HepG2 (cell line): ENCODE results near the gene MACROH2A1. TPM values are rescaled to one million over a fixed set of nuclear protein-coding genes. Genes with fewer than 3 reads are reported as not detected.

Experiments
- ATAC-seq: fragments of 200-7000 bp; cut with Tn5 transposase; 3 replicates; pipeline ENCODE4 v1.9.1; 2020; ENCODE audit warnings: mild to moderate bottlenecking, moderate library complexity
- BruUV-seq: library from RNA; stranded (reverse); fragments of 400-500 nt; replicated peaks from 2 replicates; lab custom pipeline; 2021; lab: Mats Ljungman, UMichigan
- CTCF ChIA-PET: fragments of 300-600 bp; formaldehyde crosslinking; extraction: SDS; loops from one replicate; lab custom pipeline; 2021; ENCODE audit warnings: low total read pairs, inconsistent platforms, low intra/inter-chr PET ratio; lab: Yijun Ruan, JAX
- POLR2A ChIA-PET: fragments of 350-600 bp; sonication (Branson Sonifier 250); formaldehyde crosslinking; loops from one replicate; lab custom pipeline; 2020; ENCODE audit warnings: antibody characterized with exemption, inconsistent platforms; lab: Yijun Ruan, JAX
- DNase-seq: peaks from one replicate; pipeline ENCODE4 v3.0.0-alpha.2; 2015; ENCODE audit warnings: low spot score
- FAIRE-seq: peaks from 3 replicates; lab custom pipeline; 2011; peaks lifted over from hg19 to GRCh38; lab: Jason Lieb, UNC
- H2AFZ ChIP-seq: one replicate; pipeline ENCODE4 v1.6.1; 2011; ENCODE audit warnings: low read length, inconsistent platforms
- H3K27ac ChIP-seq: fragments of 300-600 bp; 3 replicates; pipeline ENCODE4 v1.8.0; 2011; ENCODE audit warnings: mixed run types, mild to moderate bottlenecking, mixed read lengths, low read length, inconsistent platforms; ENCODE audit not compliant: insufficient read depth; ENCODE audit errors: extremely low read length
- H3K27me3 ChIP-seq, 2 experiments: fragments of 200-600 bp in 1 of 2; 2 replicates in 1 of 2; 3 replicates in 1 of 2; pipeline versions ENCODE4 v1.6.0 to v1.8.0; 2011; ENCODE audit warnings: low read length in 2 of 2, mild to moderate bottlenecking in 2 of 2, moderate library complexity in 2 of 2, inconsistent platforms in 1 of 2; ENCODE audit not compliant: insufficient read depth in 2 of 2, control insufficient read depth in 1 of 2
- H3K36me3 ChIP-seq, 2 experiments: fragments of 200-600 bp in 1 of 2; replicated peaks in 1 of 2; 2 replicates in 1 of 2; 3 replicates in 1 of 2; pipeline versions ENCODE4 v1.5.1 to v1.8.0; 2011; ENCODE audit warnings: low read length in 2 of 2, inconsistent platforms in 1 of 2; ENCODE audit not compliant: insufficient read depth in 2 of 2, control insufficient read depth in 1 of 2
- H3K4me1 ChIP-seq: 2 replicates; pipeline ENCODE4 v1.5.1; 2012; ENCODE audit warnings: low read length, inconsistent platforms; ENCODE audit not compliant: insufficient read depth
- H3K4me2 ChIP-seq: 2 replicates; pipeline ENCODE4 v1.6.0; 2011; ENCODE audit warnings: low read depth, low read length, inconsistent platforms
- H3K4me3 ChIP-seq, 3 experiments: fragments of 200-600 bp in 1 of 3; sonication (generic), shearing (Covaris generic) in 1 of 3; replicated peaks in 1 of 3; 2 replicates each; pipeline ENCODE4 v1.5.1; 2011 to 2016; ENCODE audit warnings: low read length in 3 of 3, inconsistent platforms in 2 of 3, low read depth in 2 of 3, mild to moderate bottlenecking in 2 of 3, control low read depth in 1 of 3, mixed read lengths in 1 of 3; ENCODE audit not compliant: insufficient read depth in 1 of 3
- H3K79me2 ChIP-seq: one replicate; pipeline ENCODE4 v1.6.1; 2011; ENCODE audit warnings: low read length, inconsistent platforms; ENCODE audit not compliant: insufficient read depth
- H3K9ac ChIP-seq: 2 replicates; pipeline ENCODE4 v1.6.0; 2011; ENCODE audit warnings: mild to moderate bottlenecking, low read depth, low read length, inconsistent platforms; ENCODE audit not compliant: insufficient read depth
- H3K9me3 ChIP-seq: 2 replicates; pipeline ENCODE4 v1.5.1; 2012; ENCODE audit warnings: mild to moderate bottlenecking, low read length
- H4K20me1 ChIP-seq: 2 replicates; pipeline ENCODE4 v1.6.0; 2011; ENCODE audit warnings: inconsistent platforms, mild to moderate bottlenecking, low read length, moderate library complexity; ENCODE audit not compliant: insufficient read depth
- CC2D1A ChIP-seq: sonication (generic); formaldehyde crosslinking; IDR thresholded peaks from 2 replicates; pipeline ENCODE4 v1.8.1; 2023; ENCODE audit warnings: mild to moderate bottlenecking, missing genetic modification reagents
- NFKBIZ ChIP-seq: IDR thresholded peaks from 2 replicates; pipeline ENCODE4 v1.6.1; 2018; ENCODE audit warnings: missing genetic modification reagents, missing compliant biosample characterization
- NFYB ChIP-seq: sonication (generic); formaldehyde crosslinking; IDR thresholded peaks from 2 replicates; pipeline ENCODE4 v1.4.0; 2020; ENCODE audit warnings: missing genetic modification reagents
- PBX3 ChIP-seq: sonication (generic); formaldehyde crosslinking; IDR thresholded peaks from 2 replicates; pipeline ENCODE4 v1.8.1; 2023; ENCODE audit warnings: missing genetic modification reagents, inconsistent platforms, borderline replicate concordance
- U2AF1 ChIP-seq: fragments of 200-400 bp; formaldehyde crosslinking; optimal IDR thresholded peaks from 2 replicates; pipeline ENCODE3; 2017; ENCODE audit warnings: mild to moderate bottlenecking, low read depth, low read length
- ZFP82 ChIP-seq: sonication (generic); formaldehyde crosslinking; IDR thresholded peaks from 2 replicates; pipeline ENCODE4 v1.5.1; 2020; ENCODE audit warnings: mild to moderate bottlenecking, missing genetic modification reagents, borderline replicate concordance
- ZNF563 ChIP-seq: sonication (generic); formaldehyde crosslinking; IDR thresholded peaks from 2 replicates; pipeline ENCODE4 v1.8.0; 2022; ENCODE audit warnings: mild to moderate bottlenecking, moderate library complexity, missing genetic modification reagents
- WGBS: methylation state at CpG from one replicate; pipeline ENCODE4 v1.1.6; 2017; ENCODE audit warnings: low lambda C conversion rate; 5-methylcytosine and 5-hydroxymethylcytosine counted together
- in situ Hi-C: cut with HindIII; loops from 2 replicates; pipeline ENCODE4 v1.10.0; 2017; ENCODE audit warnings: low pct_unique_long_range_greater_than_20kb; ENCODE audit not compliant: extremely low pct_ligation_motif_present
- intact Hi-C: fragments of 100-400 bp; cut with micrococcal nuclease; formaldehyde crosslinking; loops from one replicate; pipeline ENCODE4 v1.10.0; 2022; ENCODE audit not compliant: unreplicated experiment
- polyA plus RNA-seq, 8 experiments: library from polyadenylated mRNA; depleted of rRNA in 3 of 8; stranded (reverse) in 7 of 8; unstranded in 1 of 8; fragments of >200 nt; fragmentation: Illumina TruSeq in 4 of 8; extraction: Trizol in 4 of 8; gene quantifications; 2 replicates each; pipeline versions ENCODE4 v1.2.1 to v1.2.3, GENCODE V29; 2011 to 2016; ENCODE audit warnings: low read depth in 4 of 8, missing spikeins in 1 of 8, mixed read lengths in 1 of 8; ENCODE audit not compliant: insufficient read depth in 1 of 8
- total RNA-seq, 5 experiments: library from RNA; depleted of rRNA; stranded (reverse); fragments of >200 nt; fragmentation: Illumina TruSeq; extraction: Trizol; gene quantifications; 2 replicates each; pipeline ENCODE4 v1.2.3, GENCODE V29; 2016; ENCODE audit warnings: low read depth in 1 of 5
- TF ChIP-seq, protein P1 (sequence below): sonication (generic); formaldehyde crosslinking; IDR thresholded peaks from 2 replicates; pipeline ENCODE4 v1.5.0; 2020; ENCODE audit warnings: missing genetic modification reagents

MACROH2A1 gene
- total and polyA plus RNA-seq, 2 of the 13 experiments (the other 11 are each of a cell fraction or from before 2014, with no cell fraction given) = 69.1 to 158 TPM

DNA sequence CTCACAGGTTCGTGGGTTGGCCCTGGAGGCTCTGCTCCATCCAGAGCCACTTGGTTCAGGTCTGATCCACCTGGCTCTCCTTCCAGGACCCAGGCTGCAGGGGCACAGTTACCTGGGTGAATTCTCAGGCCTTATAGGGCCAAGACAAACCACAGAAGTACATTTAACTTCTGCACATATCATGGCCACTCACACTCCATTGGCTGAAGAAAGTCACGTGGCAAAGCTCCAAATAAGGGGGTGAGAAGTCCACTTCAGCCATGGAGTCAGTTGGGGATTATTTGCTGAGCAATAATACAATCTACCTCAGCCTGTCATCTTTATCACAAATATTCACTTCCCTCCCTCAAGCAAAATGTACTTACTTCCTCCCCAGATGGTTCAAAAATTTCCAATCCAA is 83.6 kb downstream of the MACROH2A1 start:
- 72% methylated on average over 1 of the region's 2 CpGs for WGBS
- BruUV-seq = no TSS peak
- Histone ChIP-seq H3K36me3 (no peaks in the 10 kb centered on the region), H4K20me1 (no peaks in the 10 kb centered on the region), H3K4me3 (no peak overlapping the region), H3K4me2 (no peak overlapping the region), H3K27ac (no peak overlapping the region), H3K79me2 (no peaks in the 10 kb centered on the region), H3K9me3 (no peaks in the 10 kb centered on the region), H3K27me3 (no peaks in the 10 kb centered on the region; a peak in 1 of 5 replicates), H2AFZ (no peak overlapping the region), H3K9ac (no peak overlapping the region), H3K4me1 (peaks cover 8% of the 10 kb centered on the region)
- ATAC-seq (no peak), DNase-seq (no peak), FAIRE-seq (no peak)
- POLR2A ChIA-PET = no interaction called here
- TF ChIP-seq U2AF1 (no peak), ZFP82 (CRISPR knock-in tag) (no peak), CC2D1A (CRISPR knock-in tag) (no peak), NFYB (CRISPR knock-in tag) (0 out of 2 replicates have a peak, but pooled peaks have one; percentile 25), ZNF563 (CRISPR knock-in tag) (no peak), PBX3 (no peak), NFKBIZ (CRISPR knock-in tag) (no peak)
- TF ChIP-seq, protein P1, sequence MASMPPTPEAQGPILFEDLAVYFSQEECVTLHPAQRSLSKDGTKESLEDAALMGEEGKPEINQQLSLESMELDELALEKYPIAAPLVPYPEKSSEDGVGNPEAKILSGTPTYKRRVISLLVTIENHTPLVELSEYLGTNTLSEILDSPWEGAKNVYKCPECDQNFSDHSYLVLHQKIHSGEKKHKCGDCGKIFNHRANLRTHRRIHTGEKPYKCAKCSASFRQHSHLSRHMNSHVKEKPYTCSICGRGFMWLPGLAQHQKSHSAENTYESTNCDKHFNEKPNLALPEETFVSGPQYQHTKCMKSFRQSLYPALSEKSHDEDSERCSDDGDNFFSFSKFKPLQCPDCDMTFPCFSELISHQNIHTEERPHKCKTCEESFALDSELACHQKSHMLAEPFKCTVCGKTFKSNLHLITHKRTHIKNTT (CRISPR knock-in tag) = no peak
- intact Hi-C loops (no loop called here), in situ Hi-C loops (no loop called here)
- CTCF ChIA-PET = no interaction called here
